ENCODE data around the gene BAG3.

BAG3 gene

GRCh38 chr10:119669331-119669730 lies 18.2 kb downstream of the BAG3 start:
- CTCF ChIA-PET = no interaction called here

DNA sequence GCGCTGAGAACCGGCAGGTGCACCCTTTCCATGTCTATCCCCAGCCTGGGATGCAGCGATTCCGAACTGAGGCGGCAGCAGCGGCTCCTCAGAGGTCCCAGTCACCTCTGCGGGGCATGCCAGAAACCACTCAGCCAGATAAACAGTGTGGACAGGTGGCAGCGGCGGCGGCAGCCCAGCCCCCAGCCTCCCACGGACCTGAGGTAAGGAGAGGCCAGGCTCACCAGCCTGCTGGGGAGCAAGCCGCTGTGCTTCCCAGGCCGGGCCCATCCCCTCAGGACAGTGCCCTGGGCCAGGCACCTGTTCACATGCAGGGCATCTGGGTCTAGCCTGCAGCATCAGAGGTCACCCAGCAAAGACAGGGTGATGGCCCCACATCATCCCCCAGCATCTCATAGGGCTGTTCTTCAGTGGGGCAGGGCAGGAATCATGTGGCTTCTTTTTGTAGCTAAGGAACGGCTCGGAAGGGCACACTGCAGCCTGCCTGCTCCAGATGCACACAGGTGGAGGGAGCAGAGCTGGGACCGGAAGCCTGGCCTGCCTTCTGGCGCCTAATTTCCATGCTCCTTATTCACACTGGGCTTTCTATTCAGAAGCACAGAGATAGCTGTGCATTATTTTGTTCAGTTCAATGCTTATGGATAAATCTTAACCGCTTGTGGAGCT lies 18.9 kb downstream of the BAG3 start:
- H3K4me1 ChIP-seq (ENCODE audit: control insufficient read depth, insufficient read depth, low read length) = peaks cover 9% of the 10 kb centered on the region
- ChIA-PET POLR2A (interaction anchor here (1.1 to 1.4 kb wide), 4 partner anchors 11 to 73 kb away, joined by 3 to 4 read pairs (median 4); partner anchors contain the start of genes BAG3, INPP5F and TIAL1), CTCF (interaction anchor here (0.6 to 1.3 kb wide), 2 partner anchors 17 to 190 kb away, joined by 3 to 4 read pairs; no protein-coding TSS in a partner anchor)
- H3K27ac ChIP-seq (ENCODE audit: extremely low read depth, low read depth, low read length) = no peak overlapping the region
- no peaks in the 10 kb centered on the region for H3K9me3 ChIP-seq (ENCODE audit: control insufficient read depth, insufficient read depth, low read depth, low read length)
- H3K36me3 ChIP-seq (ENCODE audit: control insufficient read depth in 2 of 2, insufficient read depth in 1 of 2, low read length in 2 of 2) = peaks cover 12 to 67% of the 10 kb centered on the region in 2 experiments
- no peak overlapping the region for H3K4me3 ChIP-seq (ENCODE audit: low read depth, low read length)
- TF ChIP-seq ZNF239 (tag by site-specific recombination; IDR thresholded peaks at IDR 0.05) = no peak
- no peak for TF ChIP-seq ATF2 (tag by site-specific recombination; IDR thresholded peaks at IDR 0.05; ENCODE audit: low read depth)
- TF ChIP-seq ZBTB26 (tag by site-specific recombination; optimal IDR thresholded peaks at IDR 0.05) = no peak
- no peak for TF ChIP-seq ZNF843 (tag by site-specific recombination; IDR thresholded peaks at IDR 0.05)

More at GRCh38 chr10:119669331-119669730, 18.2 kb downstream of the BAG3 start:
- H3K36me3 ChIP-seq (ENCODE audit: control insufficient read depth in 2 of 2, insufficient read depth in 1 of 2, low read length in 2 of 2) = peaks cover 7 to 62% of the 10 kb centered on the region in 2 experiments; a peak in 2 of 3 replicates
- TF ChIP-seq IKZF3 (tag by site-specific recombination; IDR thresholded peaks at IDR 0.05) = no peak
- TF ChIP-seq ZNF791 (tag by site-specific recombination; IDR thresholded peaks at IDR 0.05) = no peak
- TF ChIP-seq ZNF274 (IDR thresholded peaks at IDR 0.05; ENCODE audit: low read length) = no peak
- TF ChIP-seq ZNF274 (tag by site-specific recombination; IDR thresholded peaks at IDR 0.05; ENCODE audit: borderline replicate concordance) = no peak
- no peak for TF ChIP-seq ZNF707 (tag by site-specific recombination; IDR thresholded peaks at IDR 0.05)
- no peak for TF ChIP-seq SP7 (tag by site-specific recombination; IDR thresholded peaks at IDR 0.05)
- no peak for TF ChIP-seq BCL11A (tag by site-specific recombination; IDR thresholded peaks at IDR 0.05; ENCODE audit: low read depth)
- TF ChIP-seq ZNF660 (tag by site-specific recombination; IDR thresholded peaks at IDR 0.05) = no peak
- peaks cover 11% of the 10 kb centered on the region for H3K4me1 ChIP-seq (ENCODE audit: control insufficient read depth, insufficient read depth, low read length)
- no peaks in the 10 kb centered on the region for H3K9me3 ChIP-seq (ENCODE audit: control insufficient read depth, insufficient read depth, low read depth, low read length)
- POLR2A ChIA-PET = interaction anchor here (1.2 kb wide), 1 partner anchor 72 kb away, joined by 3 read pairs; the partner anchor contains the start of gene TIAL1
- H3K4me3 ChIP-seq (ENCODE audit: low read depth, low read length) = no peak overlapping the region
- H3K27ac ChIP-seq (ENCODE audit: extremely low read depth, low read depth, low read length) = no peak overlapping the region

DNA sequence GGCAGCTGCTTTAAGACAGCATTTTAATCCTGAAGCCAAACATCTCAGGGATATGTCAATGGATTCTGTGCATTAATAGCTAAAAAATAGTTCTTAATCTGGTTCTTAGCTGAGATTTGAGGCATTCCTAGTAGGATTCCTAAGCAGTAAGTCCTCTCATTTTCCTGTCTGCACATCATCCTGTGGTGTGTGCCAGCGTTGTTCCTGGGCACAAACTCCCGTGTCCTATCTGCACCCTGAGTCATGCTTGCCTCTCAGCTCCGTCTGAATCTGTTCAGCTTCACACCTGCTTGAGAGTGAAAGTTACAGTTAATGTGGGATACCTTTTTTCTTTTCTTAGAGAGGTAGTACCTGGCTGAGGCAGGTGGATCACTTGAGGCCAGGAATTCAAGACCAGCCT lies 19.5 kb downstream of the BAG3 start:
- no peak overlapping the region for H3K4me3 ChIP-seq (ENCODE audit: low read depth, low read length)
- H3K27ac ChIP-seq (ENCODE audit: extremely low read depth, low read depth, low read length) = no peak overlapping the region
- peaks cover 9% of the 10 kb centered on the region for H3K4me1 ChIP-seq (ENCODE audit: control insufficient read depth, insufficient read depth, low read length)
- no peaks in the 10 kb centered on the region for H3K9me3 ChIP-seq (ENCODE audit: control insufficient read depth, insufficient read depth, low read depth, low read length)
- POLR2A ChIA-PET = interaction anchor here (1.1 to 1.4 kb wide), 4 partner anchors 11 to 74 kb away, joined by 3 to 4 read pairs (median 4); partner anchors contain the start of genes BAG3, INPP5F and TIAL1
- H3K36me3 ChIP-seq (ENCODE audit: control insufficient read depth in 2 of 2, insufficient read depth in 1 of 2, low read length in 2 of 2) = peaks cover 12 to 71% of the 10 kb centered on the region in 2 experiments
- TF ChIP-seq ZNF10 (tag by site-specific recombination; IDR thresholded peaks at IDR 0.05) (no peak), ELK4 (IDR thresholded peaks at IDR 0.05; ENCODE audit: borderline replicate concordance, low read depth, low read length) (no peak), ZNF211 (tag by site-specific recombination; IDR thresholded peaks at IDR 0.05; ENCODE audit: low read depth) (no peak), ZNF660 (tag by site-specific recombination; IDR thresholded peaks at IDR 0.05) (no peak), ZNF23 (tag by site-specific recombination; IDR thresholded peaks at IDR 0.05; ENCODE audit: borderline replicate concordance) (no peak), ZNF112 (tag by site-specific recombination; IDR thresholded peaks at IDR 0.05) (no peak), ZNF837 (tag by site-specific recombination; IDR thresholded peaks at IDR 0.05) (no peak), ZNF221 (tag by site-specific recombination; IDR thresholded peaks at IDR 0.05; ENCODE audit: borderline replicate concordance) (no peak), RBAK (tag by site-specific recombination; IDR thresholded peaks at IDR 0.05) (no peak), ZNF585B (tag by site-specific recombination; IDR thresholded peaks at IDR 0.05) (no peak)
- CTCF ChIA-PET = interaction anchor here (0.6 to 1.3 kb wide), 3 partner anchors 16 to 189 kb away, joined by 3 to 4 read pairs (median 3); partner anchors contain the start of gene INPP5F

Measured in HEK293 (cell line).